WI38 (cell line): ENCODE measurements around the gene CYSLTR2.
"Not testable (repeated sequence)": the region's sequence is repeated elsewhere in the genome, so short reads cannot be mapped to it uniquely, and the experiment has no call there.

Experiments used
- H3K4me3 ChIP-seq: 2 replicates; pipeline ENCODE4 v1.5.1; 2011; ENCODE audit warnings: low read depth, mild to moderate bottlenecking, control low read depth, low read length
- CTCF ChIP-seq: IDR thresholded peaks from 2 replicates; pipeline ENCODE4 v1.5.1; 2012; ENCODE audit warnings: low read depth, mild to moderate bottlenecking, control low read depth, low read length

The CYSLTR2 gene

DNA sequence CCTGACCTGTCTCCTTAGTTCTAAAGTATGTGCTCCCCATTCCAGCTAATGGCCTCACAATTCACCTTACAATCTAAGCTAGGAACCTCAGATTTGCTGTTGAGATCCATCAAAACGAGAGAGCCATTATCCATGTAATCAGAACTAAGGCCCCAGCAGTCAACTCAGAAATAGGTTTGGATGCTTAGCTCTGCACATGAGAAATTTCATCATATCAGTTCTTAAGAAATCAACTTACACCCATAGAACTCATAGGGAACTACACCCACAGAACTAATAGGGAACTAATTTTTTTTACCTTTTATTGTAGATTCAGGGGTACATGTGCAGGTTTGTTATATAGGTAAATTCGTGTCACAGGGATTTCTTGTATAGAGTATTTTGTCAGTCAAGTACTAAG is 28.7 kb downstream of the CYSLTR2 start:
- H3K4me3 ChIP-seq = no peak overlapping the region
- no peak for TF ChIP-seq CTCF

- H3K4me3 ChIP-seq = no peak overlapping the region
- no peak for TF ChIP-seq CTCF
These were observed 33.0 kb downstream of the CYSLTR2 start for GRCh38 chr13:48686636-48687210.

DNA sequence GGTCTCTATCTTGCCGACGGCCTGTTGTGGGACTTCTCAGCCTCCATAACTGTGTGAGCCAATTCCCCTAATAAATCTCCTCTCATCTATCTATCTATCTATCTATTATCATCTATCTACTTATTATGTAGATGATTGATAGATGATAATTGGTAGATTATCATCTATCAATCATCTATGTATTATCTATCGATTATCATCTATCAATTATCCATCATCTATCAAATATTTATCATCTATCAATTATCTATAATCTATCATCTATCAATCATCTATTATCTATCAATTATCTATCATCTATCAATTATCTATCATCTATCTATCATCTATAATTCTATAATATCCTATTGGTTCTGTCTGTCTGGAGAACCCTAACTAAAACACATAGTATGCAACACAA is 33.5 kb downstream of the CYSLTR2 start:
- no peak for TF ChIP-seq CTCF
- no peak overlapping the region for H3K4me3 ChIP-seq

DNA sequence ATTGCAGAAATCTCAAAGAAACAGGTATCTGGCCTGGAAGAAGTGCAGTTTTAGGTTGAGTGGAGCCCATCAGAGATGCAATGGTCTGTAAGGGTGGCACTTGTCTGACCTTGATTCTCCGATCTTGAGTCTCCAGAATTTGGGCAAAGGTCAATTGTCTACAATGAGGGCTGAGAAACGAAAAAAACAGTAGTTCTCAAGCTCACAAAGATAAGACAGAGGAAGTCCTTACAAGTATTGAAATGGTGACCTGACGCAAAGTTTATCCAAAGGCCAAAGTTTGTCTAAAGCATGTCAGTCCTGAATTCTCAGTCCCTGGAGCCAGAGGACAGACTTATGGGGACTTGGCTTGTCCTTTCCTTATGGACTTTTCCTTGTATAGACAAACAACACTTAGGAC is 40.3 kb downstream of the CYSLTR2 start:
- TF ChIP-seq CTCF = no peak

DNA sequence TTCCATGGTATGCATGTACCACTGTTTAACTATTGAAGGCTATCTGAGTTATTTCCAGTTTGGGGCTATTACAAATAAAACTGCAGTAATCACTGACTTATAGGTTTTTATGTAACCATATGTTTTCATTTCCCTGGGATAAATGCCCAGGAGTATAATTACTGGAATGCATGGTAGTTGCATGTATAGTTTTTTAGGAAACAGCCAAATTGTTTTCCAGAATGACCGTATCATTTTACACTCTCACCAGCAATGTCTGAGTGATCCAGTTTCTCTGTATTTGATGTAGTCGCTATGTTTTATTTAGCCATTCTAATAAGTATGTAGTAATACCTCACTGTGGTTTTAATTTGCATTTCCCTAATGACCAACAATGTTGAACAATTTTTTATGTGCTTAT is 42.0 kb downstream of the CYSLTR2 start:
- H3K4me3 ChIP-seq = no peak overlapping the region
- no peak for TF ChIP-seq CTCF

More for the DNA sequence above, 40.3 kb downstream of the CYSLTR2 start:
- H3K4me3 ChIP-seq = no peak overlapping the region

DNA sequence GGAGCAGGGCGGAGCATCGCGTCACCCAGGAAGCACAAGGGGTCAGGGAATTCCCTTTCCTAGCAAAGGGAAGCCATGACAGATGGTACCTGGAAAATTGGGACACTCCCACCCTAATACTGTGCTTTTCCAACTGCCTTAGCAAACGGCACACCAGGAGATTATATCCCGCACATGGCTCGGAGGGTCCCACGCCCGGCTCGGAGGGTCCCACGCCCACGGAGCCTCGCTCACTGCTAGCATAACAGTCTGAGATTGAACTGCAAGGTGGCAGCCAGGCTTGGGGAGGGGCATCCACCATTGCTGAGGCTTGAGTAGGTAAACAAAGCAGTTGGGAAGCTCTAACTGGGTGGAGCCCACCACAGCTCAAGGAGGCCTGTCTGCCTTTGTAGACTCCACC is 42.9 kb downstream of the CYSLTR2 start:
- not testable (repeated sequence) for H3K4me3 ChIP-seq

GRCh38 chr13:48707405-48707804 is 53.7 kb downstream of the CYSLTR2 start:
- TF ChIP-seq CTCF = no peak
- H3K4me3 ChIP-seq = no peak overlapping the region

GRCh38 chr13:48708764-48709163 is 55.0 kb downstream of the CYSLTR2 start:
- no peak for TF ChIP-seq CTCF
- H3K4me3 ChIP-seq = no peak overlapping the region
